Naive thymus-derived CD4-positive, alpha-beta T cell (primary cell): ENCODE measurements around the gene LTBP3. TPM values are rescaled to one million over a fixed set of nuclear protein-coding genes. Genes with fewer than 3 reads are reported as not detected.

Experiments
- ATAC-seq: fragments of 150-1000 bp; cut with Tn5 transposase; 2 replicates; pipeline ENCODE4 v1.10.0; 2021; ENCODE audit warnings: mild to moderate bottlenecking, moderate library complexity
- CTCF ChIA-PET: fragments of 350-600 bp; sonication (Branson Sonifier 250); formaldehyde crosslinking; loops from one replicate; lab custom pipeline; 2021; ENCODE audit warnings: antibody characterized with exemption; lab: Charles Lee
- POLR2A ChIA-PET: fragments of 350-600 bp; sonication (Branson Sonifier 250); formaldehyde crosslinking; loops from one replicate; lab custom pipeline; 2021; ENCODE audit warnings: antibody characterized with exemption, inconsistent platforms; lab: Charles Lee
- DNase-seq, 9 donors: peaks; one replicate each; pipeline versions ENCODE4 v3.0.0 to v3.0.0-alpha.2; 2020 to 2022; ENCODE audit warnings: mixed read lengths in 1 of 9
- H3K27ac ChIP-seq: one replicate; pipeline ENCODE4 v1.7.0; 2013; ENCODE audit warnings: mild to moderate bottlenecking, low read depth, low read length, moderate library complexity
- H3K27me3 ChIP-seq, 2 donors: one replicate each; pipeline ENCODE4 v1.7.0; 2013; ENCODE audit warnings: low read length in 2 of 2, mild to moderate bottlenecking in 2 of 2, moderate library complexity in 2 of 2; ENCODE audit not compliant: control insufficient read depth in 2 of 2, insufficient read depth in 2 of 2
- H3K36me3 ChIP-seq, 3 experiments: 1 replicate in 2 of 3; 2 replicates in 1 of 3; pipeline ENCODE4 v1.7.0; 2013; ENCODE audit warnings: low read length in 3 of 3, mild to moderate bottlenecking in 3 of 3, moderate library complexity in 1 of 3; ENCODE audit not compliant: insufficient read depth in 3 of 3, control insufficient read depth in 2 of 3
- H3K4me1 ChIP-seq, 2 donors: one replicate each; pipeline ENCODE4 v1.7.0; 2013; ENCODE audit warnings: low read length in 2 of 2, mild to moderate bottlenecking in 2 of 2, moderate library complexity in 1 of 2; ENCODE audit not compliant: control insufficient read depth in 2 of 2, insufficient read depth in 2 of 2
- H3K4me3 ChIP-seq: 2 replicates; pipeline ENCODE4 v1.7.0; 2013; ENCODE audit warnings: mild to moderate bottlenecking, low read length
- H3K9me3 ChIP-seq, 3 experiments: 1 replicate in 2 of 3; 2 replicates in 1 of 3; pipeline ENCODE4 v1.7.0; 2013; ENCODE audit warnings: low read length in 3 of 3; ENCODE audit not compliant: control insufficient read depth in 2 of 3
- H3K27ac Mint-ChIP-seq, 9 donors: one replicate each; pipeline ENCODE4 v1.8.0; 2020 to 2022; ENCODE audit warnings: mixed read lengths in 9 of 9, mild to moderate bottlenecking in 8 of 9, moderate library complexity in 5 of 9, inconsistent platforms in 2 of 9
- H3K27me3 Mint-ChIP-seq, 5 donors: one replicate each; pipeline ENCODE4 v1.8.0; 2021 to 2022; ENCODE audit warnings: mixed read lengths in 5 of 5, mild to moderate bottlenecking in 1 of 5
- H3K36me3 Mint-ChIP-seq, 5 donors: one replicate each; pipeline ENCODE4 v1.8.0; 2020 to 2022; ENCODE audit warnings: mixed read lengths in 5 of 5, mild to moderate bottlenecking in 3 of 5, inconsistent platforms in 1 of 5
- H3K4me1 Mint-ChIP-seq, 7 donors: one replicate each; pipeline ENCODE4 v1.8.0; 2020 to 2022; ENCODE audit warnings: mixed read lengths in 7 of 7, mild to moderate bottlenecking in 3 of 7, inconsistent platforms in 1 of 7
- H3K4me3 Mint-ChIP-seq, 10 donors: one replicate each; pipeline ENCODE4 v1.8.0; 2020 to 2022; ENCODE audit warnings: mild to moderate bottlenecking in 10 of 10, mixed read lengths in 10 of 10, moderate library complexity in 6 of 10, inconsistent platforms in 2 of 10
- H3K9me3 Mint-ChIP-seq, 11 donors: one replicate each; pipeline ENCODE4 v1.8.0; 2020 to 2022; ENCODE audit warnings: mixed read lengths in 11 of 11, mild to moderate bottlenecking in 4 of 11, inconsistent platforms in 1 of 11, moderate library complexity in 1 of 11
- intact Hi-C, 2 donors: fragments of 100-400 bp; cut with micrococcal nuclease; formaldehyde crosslinking; loops; one replicate each; pipeline ENCODE4 v1.15.1; 2023
- polyA plus RNA-seq, 2 donors: library from polyadenylated mRNA; unstranded; fragments of 300-500 nt; fragmentation: Illumina TruSeq; gene quantifications; one replicate each; pipeline ENCODE4 v1.2.3, GENCODE V29; 2021
- total RNA-seq, 6 experiments: library from RNA in 5 of 6; stranded (reverse) in 5 of 6; gene quantifications; 1 replicate in 5 of 6; 2 replicates in 1 of 6; pipeline ENCODE4 v1.2.3 and lab custom pipeline; 2021 to 2026

LTBP3 gene
- total and polyA plus RNA-seq, 7 experiments from 2014 or later = 18.7 to 288 (median 216) TPM

GRCh38 chr11:65598258-65598699 is 40.1 kb upstream of the LTBP3 start:
- Histone ChIP-seq H3K27me3 (no peaks in the 10 kb centered on the region), H3K9me3 (no peaks in the 10 kb centered on the region), H3K4me3 (no peak overlapping the region), H3K27ac (no peak overlapping the region), H3K4me1 (peaks cover 6 to 13% of the 10 kb centered on the region in 2 donors), H3K36me3 (peaks cover 0 to 45% (median 5%) of the 10 kb centered on the region in 3 experiments)
- peaks cover 0 to 23% (median 18%) of the 10 kb centered on the region in 7 donors for H3K4me1 Mint-ChIP-seq
- ChIA-PET POLR2A (no interaction called here), CTCF (no interaction called here)
- no peaks in the 10 kb centered on the region for H3K27me3 Mint-ChIP-seq
- DNase-seq (no peak), ATAC-seq (no peak)
- no peak overlapping the region for H3K27ac Mint-ChIP-seq
- H3K9me3 Mint-ChIP-seq = no peaks in the 10 kb centered on the region
- H3K4me3 Mint-ChIP-seq = no peak overlapping the region
- intact Hi-C loops = no loop called here
- peaks cover 0 to 9% (median 0%) of the 10 kb centered on the region in 5 donors for H3K36me3 Mint-ChIP-seq

GRCh38 chr11:65596520-65596919 is 38.4 kb upstream of the LTBP3 start:
- Mint-ChIP-seq H3K9me3 (no peaks in the 10 kb centered on the region), H3K27me3 (no peaks in the 10 kb centered on the region), H3K4me1 (peaks cover 0 to 23% (median 16%) of the 10 kb centered on the region in 7 donors), H3K4me3 (no peak overlapping the region), H3K36me3 (peaks cover 0 to 9% (median 0%) of the 10 kb centered on the region in 5 donors), H3K27ac (peak overlapping the region in 1 of 9 donors; percentile 30)
- CTCF ChIA-PET = interaction anchor here (0.7 kb wide), 1 partner anchor 63 kb away, joined by 7 read pairs; no protein-coding TSS in a partner anchor
- ATAC-seq = no peak
- Histone ChIP-seq H3K27ac (no peak overlapping the region), H3K27me3 (no peaks in the 10 kb centered on the region), H3K9me3 (no peaks in the 10 kb centered on the region), H3K36me3 (peaks cover 0 to 50% (median 5%) of the 10 kb centered on the region in 3 experiments), H3K4me1 (peaks cover 6 to 13% of the 10 kb centered on the region in 2 donors), H3K4me3 (no peak overlapping the region)
- POLR2A ChIA-PET = interaction anchor here (0.6 to 1.7 kb wide), 3 partner anchors 9 to 141 kb away, joined by 3 to 5 read pairs (median 3); no protein-coding TSS in a partner anchor
- no peak for DNase-seq
- intact Hi-C loops = no loop called here

GRCh38 chr11:65595543-65596281 is 37.6 kb upstream of the LTBP3 start, which contains the start of gene KCNK7:
Gene KCNK7 (minus strand): TSS chr11:65595800. CDS start chr11:65595772, 28 bp downstream.
- H3K27ac Mint-ChIP-seq = peak within 1 kb of the TSS in 7 of 9 donors; percentile 25 to 78 (median 64)
- no peaks in the 10 kb centered on the region for H3K9me3 Mint-ChIP-seq
- ChIA-PET POLR2A (interaction anchor here (0.6 to 3.6 kb wide), 10 partner anchors 9 to 142 kb away, joined by 3 to 16 read pairs (median 4); partner anchors contain the start of gene EHBP1L1), CTCF (interaction anchor here (12.7 kb wide), 1 partner anchor 58 kb away, joined by 126 read pairs; no protein-coding TSS in a partner anchor)
- Histone ChIP-seq H3K4me1 (peaks cover 6 to 13% of the 10 kb centered on the region in 2 donors), H3K9me3 (no peaks in the 10 kb centered on the region), H3K4me3 (no peak within 1 kb of the TSS), H3K27ac (peak within 1 kb of the TSS; percentile 14), H3K27me3 (no peaks in the 10 kb centered on the region), H3K36me3 (peaks cover 0 to 55% (median 0%) of the 10 kb centered on the region in 3 experiments)
- H3K36me3 Mint-ChIP-seq = peaks cover 0 to 7% (median 0%) of the 10 kb centered on the region in 5 donors
- H3K27me3 Mint-ChIP-seq = no peaks in the 10 kb centered on the region
- H3K4me3 Mint-ChIP-seq = peak within 1 kb of the TSS in 1 of 10 donors; percentile 35
- no peak for DNase-seq
- intact Hi-C loops = no loop called here
- peaks cover 0 to 23% (median 16%) of the 10 kb centered on the region in 7 donors for H3K4me1 Mint-ChIP-seq
- peak; percentile 10 for ATAC-seq

- Mint-ChIP-seq H3K4me1 (peaks cover 0 to 23% (median 19%) of the 10 kb centered on the region in 7 donors), H3K4me3 (peak overlapping the region in 1 of 10 donors; percentile 35), H3K27ac (peak overlapping the region in 6 of 9 donors; percentile 25 to 78 (median 62)), H3K36me3 (peaks cover 0 to 9% (median 0%) of the 10 kb centered on the region in 5 donors), H3K27me3 (no peaks in the 10 kb centered on the region), H3K9me3 (no peaks in the 10 kb centered on the region)
- Histone ChIP-seq H3K27ac (no peak overlapping the region), H3K9me3 (no peaks in the 10 kb centered on the region), H3K27me3 (no peaks in the 10 kb centered on the region), H3K4me3 (no peak overlapping the region), H3K4me1 (peaks cover 6 to 13% of the 10 kb centered on the region in 2 donors), H3K36me3 (peaks cover 0 to 55% (median 0%) of the 10 kb centered on the region in 3 experiments)
- POLR2A ChIA-PET = interaction anchor here (0.9 to 3.6 kb wide), 8 partner anchors 10 to 96 kb away, joined by 3 to 22 read pairs (median 4); partner anchors contain the start of genes EHBP1L1 and MALAT1
- no peak for DNase-seq
- CTCF ChIA-PET = interaction anchor here (2.6 to 12.7 kb wide), 2 partner anchors 29 to 57 kb away, joined by 8 to 126 read pairs; no protein-coding TSS in a partner anchor
- no peak for ATAC-seq
- intact Hi-C loops = no loop called here
These were observed 37.0 kb upstream of the LTBP3 start for GRCh38 chr11:65595131-65595530.

- Histone ChIP-seq H3K4me3 (no peak overlapping the region), H3K27me3 (no peaks in the 10 kb centered on the region), H3K9me3 (no peaks in the 10 kb centered on the region), H3K36me3 (peaks cover 0 to 55% (median 0%) of the 10 kb centered on the region in 3 experiments), H3K27ac (no peak overlapping the region), H3K4me1 (peaks cover 8 to 14% of the 10 kb centered on the region in 2 donors)
- H3K27me3 Mint-ChIP-seq = no peaks in the 10 kb centered on the region
- ChIA-PET CTCF (interaction anchor here (0.5 to 12.7 kb wide), 18 partner anchors 11 to 440 kb away, joined by 3 to 126 read pairs (median 4); partner anchors contain the start of genes EHBP1L1, FAM89B, MAP3K11 and PCNX3), POLR2A (interaction anchor here (0.9 to 3.6 kb wide), 13 partner anchors 10 to 719 kb away, joined by 3 to 22 read pairs (median 4); partner anchors contain the start of genes EHBP1L1, FAM89B, MALAT1 and SCYL1)
- H3K36me3 Mint-ChIP-seq = peaks cover 0 to 9% (median 0%) of the 10 kb centered on the region in 5 donors
- peak in 2 of 9 donors; percentile 35 to 42 for DNase-seq
- H3K4me1 Mint-ChIP-seq = peaks cover 4 to 26% (median 22%) of the 10 kb centered on the region in 7 donors
- H3K27ac Mint-ChIP-seq = peak overlapping the region in 5 of 9 donors; percentile 25 to 69 (median 32)
- intact Hi-C loops = loop anchor here in 1 of 2 donors (1.0 kb wide), 1 partner anchor 53 kb away; no protein-coding TSS in a partner anchor
- peak overlapping the region in 1 of 10 donors; percentile 9 for H3K4me3 Mint-ChIP-seq
- no peaks in the 10 kb centered on the region for H3K9me3 Mint-ChIP-seq
- peak; percentile 67 for ATAC-seq
These were observed 35.6 kb upstream of the LTBP3 start for GRCh38 chr11:65593518-65594414.
